Tibial nerve (tissue), 4 donors: Measurements from ENCODE around the gene IGF2R.

Experiments used
- EP300 ChIP-seq, 2 donors: sonication (generic); formaldehyde crosslinking; IDR thresholded peaks; one replicate each; pipeline ENCODE4 v1.6.1; 2017; ENCODE audit warnings: antibody characterized with exemption in 2 of 2, mild to moderate bottlenecking in 1 of 2
- POLR2A ChIP-seq, 2 donors: fragments of 450-650 bp; IDR thresholded peaks; one replicate each; pipeline ENCODE4 v1.6.1; 2017; ENCODE audit warnings: antibody characterized with exemption in 2 of 2, mild to moderate bottlenecking in 2 of 2, moderate library complexity in 2 of 2
- TF ChIP-seq, protein P1 (sequence below), 5 experiments: fragments of 200-600 bp in 3 of 5; fragments of 450-650 bp in 2 of 5; sonication (generic) in 3 of 5; IDR thresholded peaks; one replicate each; pipeline ENCODE4 v1.5.1; 2016 to 2019; ENCODE audit warnings: antibody characterized with exemption in 5 of 5, mild to moderate bottlenecking in 3 of 5, moderate library complexity in 2 of 5

GRCh38 chr6:160036331-160036695 is 67.4 kb downstream of the IGF2R start:
- TF ChIP-seq, protein P1, sequence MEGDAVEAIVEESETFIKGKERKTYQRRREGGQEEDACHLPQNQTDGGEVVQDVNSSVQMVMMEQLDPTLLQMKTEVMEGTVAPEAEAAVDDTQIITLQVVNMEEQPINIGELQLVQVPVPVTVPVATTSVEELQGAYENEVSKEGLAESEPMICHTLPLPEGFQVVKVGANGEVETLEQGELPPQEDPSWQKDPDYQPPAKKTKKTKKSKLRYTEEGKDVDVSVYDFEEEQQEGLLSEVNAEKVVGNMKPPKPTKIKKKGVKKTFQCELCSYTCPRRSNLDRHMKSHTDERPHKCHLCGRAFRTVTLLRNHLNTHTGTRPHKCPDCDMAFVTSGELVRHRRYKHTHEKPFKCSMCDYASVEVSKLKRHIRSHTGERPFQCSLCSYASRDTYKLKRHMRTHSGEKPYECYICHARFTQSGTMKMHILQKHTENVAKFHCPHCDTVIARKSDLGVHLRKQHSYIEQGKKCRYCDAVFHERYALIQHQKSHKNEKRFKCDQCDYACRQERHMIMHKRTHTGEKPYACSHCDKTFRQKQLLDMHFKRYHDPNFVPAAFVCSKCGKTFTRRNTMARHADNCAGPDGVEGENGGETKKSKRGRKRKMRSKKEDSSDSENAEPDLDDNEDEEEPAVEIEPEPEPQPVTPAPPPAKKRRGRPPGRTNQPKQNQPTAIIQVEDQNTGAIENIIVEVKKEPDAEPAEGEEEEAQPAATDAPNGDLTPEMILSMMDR (IDR thresholded peaks at IDR 0.05), result no peak
- TF ChIP-seq EP300 (IDR thresholded peaks at IDR 0.05) (no peak), POLR2A (IDR thresholded peaks at IDR 0.05) (no peak)
